Measurements from ENCODE around the gene INAFM1. TPM values are rescaled to one million over a fixed set of nuclear protein-coding genes. Genes with fewer than 3 reads are reported as not detected.

Gene INAFM1
- total RNA-seq, 3 donors from 2014 or later (not counting 1 experiment from before 2014, with no cell fraction given), result 9.1 to 10.3 (median 9.5) TPM

DNA sequence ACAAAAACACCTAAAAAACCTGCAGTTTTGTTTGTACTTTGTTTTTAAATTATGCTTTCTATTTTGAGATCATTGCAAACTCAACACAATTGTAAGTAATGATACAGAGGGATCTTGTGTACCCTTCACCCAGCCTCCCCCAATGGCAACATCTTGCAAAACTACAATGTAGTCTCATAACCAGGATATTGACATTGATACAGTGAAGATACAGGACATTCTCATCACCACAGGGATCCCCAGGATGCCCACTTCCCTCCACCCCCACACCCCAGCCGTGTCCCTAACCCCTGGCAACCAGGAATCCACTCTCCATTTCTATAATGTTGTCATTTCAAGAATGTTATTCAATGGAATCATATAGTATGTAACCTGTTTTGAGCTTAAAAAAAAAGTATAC lies 46.9 kb downstream of the INAFM1 start:
- Mint-ChIP-seq H3K4me1 (no peaks in the 10 kb centered on the region), H3K9me3 (no peaks in the 10 kb centered on the region), H3K27ac (no peak overlapping the region), H3K4me3 (no peak overlapping the region), H3K27me3 (ENCODE audit: low read depth in 2 of 2) (peaks cover 0 to 17% of the 10 kb centered on the region in 2 donors), H3K36me3 (no peaks in the 10 kb centered on the region)
- ATAC-seq (no peak), DNase-seq (no peak)
- Histone ChIP-seq H3K4me1 (ENCODE audit: control insufficient read depth, insufficient read depth, low read length) (peaks cover 2% of the 10 kb centered on the region), H3K36me3 (ENCODE audit: control insufficient read depth, insufficient read depth, low read length) (no peaks in the 10 kb centered on the region), H3K27me3 (ENCODE audit: control insufficient read depth, insufficient read depth, low read length) (peaks cover 3% of the 10 kb centered on the region), H3K27ac (ENCODE audit: low read length) (no peak overlapping the region), H3K9me3 (ENCODE audit: control insufficient read depth, insufficient read depth, low read length) (no peaks in the 10 kb centered on the region), H3K4me3 (ENCODE audit: low read length) (no peak overlapping the region)
- 80% methylated on average over 1 of the region's 1 CpG for WGBS (ENCODE audit: insufficient coverage)
- intact Hi-C loops (cut with micrococcal nuclease), result no loop called here
- TF ChIP-seq, protein P1, sequence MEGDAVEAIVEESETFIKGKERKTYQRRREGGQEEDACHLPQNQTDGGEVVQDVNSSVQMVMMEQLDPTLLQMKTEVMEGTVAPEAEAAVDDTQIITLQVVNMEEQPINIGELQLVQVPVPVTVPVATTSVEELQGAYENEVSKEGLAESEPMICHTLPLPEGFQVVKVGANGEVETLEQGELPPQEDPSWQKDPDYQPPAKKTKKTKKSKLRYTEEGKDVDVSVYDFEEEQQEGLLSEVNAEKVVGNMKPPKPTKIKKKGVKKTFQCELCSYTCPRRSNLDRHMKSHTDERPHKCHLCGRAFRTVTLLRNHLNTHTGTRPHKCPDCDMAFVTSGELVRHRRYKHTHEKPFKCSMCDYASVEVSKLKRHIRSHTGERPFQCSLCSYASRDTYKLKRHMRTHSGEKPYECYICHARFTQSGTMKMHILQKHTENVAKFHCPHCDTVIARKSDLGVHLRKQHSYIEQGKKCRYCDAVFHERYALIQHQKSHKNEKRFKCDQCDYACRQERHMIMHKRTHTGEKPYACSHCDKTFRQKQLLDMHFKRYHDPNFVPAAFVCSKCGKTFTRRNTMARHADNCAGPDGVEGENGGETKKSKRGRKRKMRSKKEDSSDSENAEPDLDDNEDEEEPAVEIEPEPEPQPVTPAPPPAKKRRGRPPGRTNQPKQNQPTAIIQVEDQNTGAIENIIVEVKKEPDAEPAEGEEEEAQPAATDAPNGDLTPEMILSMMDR (IDR thresholded peaks at IDR 0.05), result no peak

DNA sequence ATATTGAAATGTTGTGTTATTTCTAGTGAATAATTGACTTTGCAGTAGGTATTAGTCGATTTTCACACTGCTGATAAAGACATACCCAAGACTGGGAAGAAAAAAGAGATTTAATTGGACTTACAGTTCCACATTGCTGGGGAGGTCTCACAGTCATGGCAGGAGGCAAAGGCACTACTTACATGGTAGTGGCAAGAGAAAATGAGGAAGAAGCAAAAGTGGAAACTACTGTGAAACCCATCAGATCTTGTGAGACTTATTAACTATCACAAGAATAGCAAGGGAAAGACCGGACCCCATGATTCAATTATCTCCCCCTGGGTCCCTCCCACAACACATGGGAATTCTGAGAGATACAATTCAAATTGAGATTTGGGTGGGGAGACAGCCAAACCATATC lies 47.4 kb downstream of the INAFM1 start:
- no peaks in the 10 kb centered on the region for H3K9me3 ChIP-seq (ENCODE audit: control insufficient read depth, insufficient read depth, low read length)
- no peak overlapping the region for H3K4me3 ChIP-seq (ENCODE audit: low read length)
- Mint-ChIP-seq H3K4me1 (no peaks in the 10 kb centered on the region), H3K27me3 (ENCODE audit: low read depth in 2 of 2) (peaks cover 0 to 17% of the 10 kb centered on the region in 2 donors), H3K4me3 (no peak overlapping the region), H3K9me3 (no peaks in the 10 kb centered on the region), H3K36me3 (no peaks in the 10 kb centered on the region), H3K27ac (no peak overlapping the region)
- TF ChIP-seq, protein P1 (IDR thresholded peaks at IDR 0.05), result no peak
- H3K27me3 ChIP-seq (ENCODE audit: control insufficient read depth, insufficient read depth, low read length), result peaks cover 3% of the 10 kb centered on the region
- 79% methylated on average over 2 of the region's 2 CpGs for WGBS (ENCODE audit: insufficient coverage)
- H3K4me1 ChIP-seq (ENCODE audit: control insufficient read depth, insufficient read depth, low read length), result peaks cover 2% of the 10 kb centered on the region
- DNase-seq (no peak), ATAC-seq (no peak)
- intact Hi-C loops (cut with micrococcal nuclease), result no loop called here
- no peaks in the 10 kb centered on the region for H3K36me3 ChIP-seq (ENCODE audit: control insufficient read depth, insufficient read depth, low read length)
- H3K27ac ChIP-seq (ENCODE audit: low read length), result no peak overlapping the region

DNA sequence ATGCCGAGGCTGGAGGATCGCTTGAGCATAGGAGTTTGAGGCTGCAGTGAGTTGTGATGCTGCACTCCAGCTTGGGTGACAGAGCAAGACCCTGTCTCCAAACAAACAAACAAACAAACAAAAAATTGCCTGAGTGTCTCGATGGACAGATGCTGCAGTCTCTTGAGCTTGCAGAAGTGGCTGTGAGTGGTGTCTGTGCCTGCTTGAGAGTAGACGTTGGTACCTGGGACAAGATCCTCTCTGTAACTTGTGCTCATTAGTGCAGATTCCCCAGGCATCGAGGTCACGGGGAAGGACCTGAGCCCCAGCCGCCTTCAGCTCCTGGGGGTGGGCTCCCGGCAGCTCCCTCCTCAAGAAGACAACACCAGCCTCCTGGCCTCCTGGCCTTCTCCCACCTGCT lies 48.7 kb downstream of the INAFM1 start:
- ATAC-seq, result no peak
- intact Hi-C loops (cut with micrococcal nuclease), result no loop called here
- Histone ChIP-seq H3K36me3 (ENCODE audit: control insufficient read depth, insufficient read depth, low read length) (no peaks in the 10 kb centered on the region), H3K9me3 (ENCODE audit: control insufficient read depth, insufficient read depth, low read length) (no peaks in the 10 kb centered on the region), H3K27ac (ENCODE audit: low read length) (no peak overlapping the region), H3K4me3 (ENCODE audit: low read length) (no peak overlapping the region), H3K27me3 (ENCODE audit: control insufficient read depth, insufficient read depth, low read length) (peaks cover 3% of the 10 kb centered on the region), H3K4me1 (ENCODE audit: control insufficient read depth, insufficient read depth, low read length) (peaks cover 2% of the 10 kb centered on the region)
- no peak overlapping the region for H3K4me3 Mint-ChIP-seq
- DNase-seq, result no peak
- no peaks in the 10 kb centered on the region for H3K36me3 Mint-ChIP-seq
- WGBS (ENCODE audit: insufficient coverage), result 86% methylated on average over 8 of the region's 8 CpGs
- no peak overlapping the region for H3K27ac Mint-ChIP-seq
- no peaks in the 10 kb centered on the region for H3K9me3 Mint-ChIP-seq
- H3K27me3 Mint-ChIP-seq (ENCODE audit: low read depth in 2 of 2), result peaks cover 0 to 17% of the 10 kb centered on the region in 2 donors
- TF ChIP-seq, protein P1 (IDR thresholded peaks at IDR 0.05), result no peak
- no peaks in the 10 kb centered on the region for H3K4me1 Mint-ChIP-seq

DNA sequence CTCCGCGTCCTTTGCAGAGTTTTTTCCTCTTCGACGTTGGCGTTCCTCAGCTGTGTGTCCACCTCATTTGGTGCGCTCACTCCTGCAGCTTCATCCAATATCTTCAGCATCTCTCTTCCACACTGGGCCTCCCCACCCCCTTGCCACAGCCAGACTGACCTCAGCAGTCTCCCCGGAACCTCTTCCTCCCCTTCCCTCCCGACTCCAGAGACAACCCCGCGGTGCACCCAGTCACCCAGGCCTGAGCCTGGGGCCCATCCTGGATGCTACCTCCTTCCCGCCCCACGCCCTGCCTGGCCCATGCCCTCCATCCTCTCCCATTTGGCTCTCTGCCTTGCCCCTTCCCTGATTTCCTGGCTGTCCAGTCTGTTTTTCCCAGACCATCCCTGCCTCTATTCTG lies 49.2 kb downstream of the INAFM1 start:
- no peak overlapping the region for H3K4me3 ChIP-seq (ENCODE audit: low read length)
- TF ChIP-seq, protein P1 (IDR thresholded peaks at IDR 0.05), result no peak
- H3K9me3 ChIP-seq (ENCODE audit: control insufficient read depth, insufficient read depth, low read length), result no peaks in the 10 kb centered on the region
- intact Hi-C loops (cut with micrococcal nuclease), result no loop called here
- ATAC-seq (no peak), DNase-seq (no peak)
- WGBS (ENCODE audit: insufficient coverage), result 93% methylated on average over 12 of the region's 12 CpGs
- peaks cover 2% of the 10 kb centered on the region for H3K4me1 ChIP-seq (ENCODE audit: control insufficient read depth, insufficient read depth, low read length)
- peaks cover 3% of the 10 kb centered on the region for H3K27me3 ChIP-seq (ENCODE audit: control insufficient read depth, insufficient read depth, low read length)
- Mint-ChIP-seq H3K36me3 (no peaks in the 10 kb centered on the region), H3K9me3 (no peaks in the 10 kb centered on the region), H3K27ac (no peak overlapping the region), H3K4me3 (no peak overlapping the region), H3K4me1 (no peaks in the 10 kb centered on the region), H3K27me3 (ENCODE audit: low read depth in 2 of 2) (peaks cover 0 to 17% of the 10 kb centered on the region in 2 donors)
- no peaks in the 10 kb centered on the region for H3K36me3 ChIP-seq (ENCODE audit: control insufficient read depth, insufficient read depth, low read length)
- H3K27ac ChIP-seq (ENCODE audit: low read length), result no peak overlapping the region
